T1000 (cell line): ENCODE data around the gene OCIAD2.
"Not testable (repeated sequence)": the region's sequence is repeated elsewhere in the genome, so short reads cannot be mapped to it uniquely, and the experiment has no call there.

Experiments used
- DNase-seq: peaks from one replicate; lab custom pipeline; 2025; ENCODE audit warnings: mixed read lengths; lab: John Stamatoyannopoulos, UW

OCIAD2 gene

GRCh38 chr4:48906206-48907173, at the start of gene OCIAD2:
Gene OCIAD2 (minus strand): TSS chr4:48906774. CDS start chr4:48904549, 2,225 bp downstream.
- DNase-seq: no peak

GRCh38 chr4:48954314-48954713, 47.7 kb upstream of the OCIAD2 start:
- no peak for DNase-seq

DNA sequence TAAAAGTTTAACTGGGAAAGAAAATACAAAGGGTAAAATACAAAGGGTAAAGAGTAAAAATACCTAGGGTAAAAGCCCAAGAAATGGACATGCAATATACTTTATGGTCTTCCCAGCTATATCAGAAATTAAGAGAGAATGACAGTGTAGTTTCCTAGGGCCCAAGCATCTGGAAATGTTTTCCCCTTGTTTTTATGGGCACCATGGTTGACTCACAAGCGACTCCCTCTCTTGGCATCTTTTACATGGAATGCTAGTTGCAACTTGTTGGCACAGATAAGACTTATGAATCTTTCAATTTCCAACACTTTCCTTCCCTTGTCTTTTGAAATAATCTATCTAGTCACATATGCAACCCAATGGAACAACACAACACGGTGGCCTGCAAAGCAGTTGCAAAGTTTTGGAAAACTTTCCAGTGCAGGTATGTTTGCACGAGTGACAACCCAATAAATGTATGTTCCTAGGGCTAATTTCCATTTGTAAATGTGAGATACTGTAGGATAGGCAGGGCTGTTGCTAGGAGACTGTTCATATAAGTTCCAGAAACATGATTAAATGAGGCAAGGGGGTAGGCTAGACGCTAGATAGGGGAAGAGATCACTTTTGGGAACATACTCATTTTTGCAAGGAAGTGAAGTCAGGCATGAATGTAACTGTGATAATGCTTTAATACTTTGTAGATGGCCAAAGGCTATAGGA, 43.1 kb upstream of the OCIAD2 start:
- peak; percentile 16 for DNase-seq

GRCh38 chr4:48949086-48949485, 42.5 kb upstream of the OCIAD2 start:
- no peak for DNase-seq

DNA sequence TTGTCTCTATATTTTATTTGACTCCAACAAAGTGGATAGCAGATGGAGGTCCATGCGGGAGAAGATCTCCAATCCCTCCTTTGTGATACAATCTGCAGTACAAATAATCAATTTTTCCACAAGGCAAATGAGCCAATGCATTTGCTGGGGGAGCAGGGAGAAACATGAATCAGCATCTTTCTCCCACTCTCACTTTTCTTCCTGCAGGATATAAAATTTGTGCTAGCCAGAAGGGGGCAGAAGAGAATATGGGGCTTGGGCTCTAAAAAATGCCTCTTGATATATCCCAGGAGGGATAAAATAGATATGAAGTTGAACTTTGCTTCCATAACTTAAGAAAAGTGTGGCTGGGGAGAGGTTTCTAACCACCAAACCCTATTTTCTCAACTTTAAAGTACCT, 41.2 kb upstream of the OCIAD2 start:
- no peak for DNase-seq

- no peak for DNase-seq
These were observed 39.4 kb upstream of the OCIAD2 start for GRCh38 chr4:48945981-48946380.

DNA sequence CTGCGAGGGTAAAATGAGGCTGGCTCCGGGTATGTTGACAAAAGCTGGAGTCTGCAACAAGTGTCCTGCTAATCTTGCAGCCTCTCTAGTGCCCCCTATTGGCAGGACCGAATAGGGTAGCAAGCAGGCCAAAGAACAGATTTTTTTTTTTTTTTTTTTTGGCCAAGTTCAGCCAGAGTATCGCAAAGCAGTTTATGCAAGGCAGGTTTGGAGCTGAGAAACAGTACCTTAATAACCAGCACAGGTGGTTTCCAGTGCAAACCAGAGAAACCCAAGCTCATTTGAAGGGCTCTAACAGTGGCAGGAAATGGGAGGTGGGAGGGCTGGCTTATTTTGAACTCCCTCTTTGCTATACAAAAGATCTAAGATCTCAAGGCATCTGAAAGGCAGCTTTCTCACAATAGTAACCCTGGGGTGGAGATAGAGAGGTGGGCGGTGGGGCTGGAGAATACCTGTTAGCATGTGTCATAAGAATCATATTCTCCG, 38.2 kb upstream of the OCIAD2 start:
- no peak for DNase-seq

GRCh38 chr4:48944252-48944651, 37.7 kb upstream of the OCIAD2 start:
- peak; percentile 49 for DNase-seq

DNA sequence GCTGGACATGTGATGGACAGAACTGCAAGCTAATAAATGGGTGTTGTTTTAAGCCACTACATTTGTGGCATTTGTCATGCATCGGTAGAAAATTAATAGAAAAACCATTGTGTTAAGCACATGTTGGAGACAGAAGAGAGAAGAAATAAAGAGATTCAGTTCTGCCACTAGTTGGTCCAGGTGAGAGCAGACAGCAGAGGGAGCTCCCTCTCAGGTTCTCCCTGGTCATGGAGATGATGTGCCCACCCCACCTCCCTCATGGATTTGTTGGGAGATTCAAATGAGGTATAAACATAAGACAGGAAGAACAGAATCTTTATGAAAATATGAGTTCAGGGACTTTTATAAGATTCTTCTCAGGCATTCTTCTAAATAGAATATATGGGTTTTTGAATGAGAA, 36.8 kb upstream of the OCIAD2 start:
- no peak for DNase-seq

GRCh38 chr4:48939785-48940184, 33.2 kb upstream of the OCIAD2 start:
- peak; percentile 78 for DNase-seq

GRCh38 chr4:48938831-48939230, 32.3 kb upstream of the OCIAD2 start:
- DNase-seq: no peak

- no peak for DNase-seq
These were observed 30.5 kb upstream of the OCIAD2 start for GRCh38 chr4:48937033-48937432.

DNA sequence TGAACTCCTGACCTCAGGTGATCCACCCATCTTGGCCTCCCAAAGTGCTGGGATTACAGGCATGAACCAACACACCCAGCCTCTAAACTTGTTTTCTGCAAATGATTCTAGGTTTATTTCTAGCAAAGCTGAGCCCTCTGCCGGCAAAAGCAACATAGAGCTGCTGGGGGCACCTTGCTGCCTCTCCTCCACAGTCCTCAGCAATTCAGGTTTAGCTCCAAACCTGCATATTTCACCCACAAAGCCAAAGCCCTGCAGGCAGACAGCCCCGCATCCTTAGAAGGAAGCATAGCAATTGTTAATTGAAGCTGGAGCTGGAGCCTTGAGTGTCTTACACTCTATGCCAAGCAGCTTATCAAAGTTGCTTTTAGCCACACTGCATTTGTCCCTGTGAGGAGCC, 24.9 kb upstream of the OCIAD2 start:
- no peak for DNase-seq

- no peak for DNase-seq
These were observed 24.1 kb upstream of the OCIAD2 start for GRCh38 chr4:48930654-48931053.

GRCh38 chr4:48924416-48924815, 17.8 kb upstream of the OCIAD2 start:
- DNase-seq: no peak

DNA sequence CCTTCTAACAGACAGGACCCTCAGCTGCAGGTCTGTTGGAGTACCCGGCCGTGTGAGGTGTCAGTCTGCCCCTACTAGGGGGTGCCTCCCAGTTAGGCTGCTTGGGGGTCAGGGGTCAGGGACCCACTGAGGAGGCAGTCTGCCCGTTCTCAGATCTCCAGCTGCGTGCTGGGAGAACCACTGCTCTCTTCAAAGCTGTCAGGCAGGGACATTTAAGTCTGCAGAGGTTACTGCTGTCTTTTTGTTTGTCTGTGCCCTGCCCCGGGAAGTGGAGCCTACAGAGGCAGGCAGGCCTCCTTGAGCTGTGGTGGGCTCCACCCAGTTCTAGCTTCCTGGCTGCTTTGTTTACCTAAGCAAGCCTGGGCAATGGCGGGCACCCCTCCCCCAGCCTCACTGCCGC, 16.5 kb upstream of the OCIAD2 start:
- not testable (repeated sequence) for DNase-seq

DNA sequence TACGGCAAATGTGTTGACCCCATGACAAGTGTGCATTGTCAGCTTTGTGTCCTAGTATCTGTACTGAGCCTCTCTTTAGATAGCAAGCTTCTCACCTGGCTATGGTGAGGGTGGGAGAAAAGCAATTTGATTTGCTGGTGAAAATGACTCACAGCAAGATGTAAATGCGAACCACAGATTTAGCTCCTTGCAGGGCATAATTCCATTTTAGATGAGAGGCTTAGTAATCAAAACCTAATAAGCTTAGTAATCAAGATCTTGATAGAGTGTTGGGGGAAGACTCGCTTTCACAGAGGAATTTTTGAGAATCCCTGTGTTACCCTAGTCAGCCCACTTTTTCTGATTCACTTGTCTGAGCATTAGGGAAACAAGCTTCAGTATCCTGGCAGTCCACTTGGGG, 7.7 kb upstream of the OCIAD2 start:
- no peak for DNase-seq

DNA sequence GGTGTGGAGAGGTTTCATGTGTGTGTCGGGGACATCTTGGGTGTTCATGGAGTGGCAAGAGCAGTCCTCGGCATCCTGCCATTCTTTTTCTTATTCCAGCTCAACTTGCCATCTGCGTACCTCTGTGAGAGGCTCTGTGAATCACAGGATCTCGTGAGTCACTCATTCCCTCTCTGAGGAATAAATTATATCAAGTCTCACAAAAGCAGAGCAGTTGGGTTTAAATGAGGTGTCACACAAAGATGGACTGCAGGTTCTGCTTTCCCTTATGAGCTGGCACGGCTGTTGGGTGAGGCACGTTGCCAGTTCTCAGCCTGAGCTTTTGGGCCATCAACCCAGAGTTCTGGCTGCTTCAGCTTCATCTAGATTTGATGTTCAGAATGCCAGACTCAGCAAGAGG, 6.8 kb upstream of the OCIAD2 start:
- DNase-seq: peak; percentile 71

DNA sequence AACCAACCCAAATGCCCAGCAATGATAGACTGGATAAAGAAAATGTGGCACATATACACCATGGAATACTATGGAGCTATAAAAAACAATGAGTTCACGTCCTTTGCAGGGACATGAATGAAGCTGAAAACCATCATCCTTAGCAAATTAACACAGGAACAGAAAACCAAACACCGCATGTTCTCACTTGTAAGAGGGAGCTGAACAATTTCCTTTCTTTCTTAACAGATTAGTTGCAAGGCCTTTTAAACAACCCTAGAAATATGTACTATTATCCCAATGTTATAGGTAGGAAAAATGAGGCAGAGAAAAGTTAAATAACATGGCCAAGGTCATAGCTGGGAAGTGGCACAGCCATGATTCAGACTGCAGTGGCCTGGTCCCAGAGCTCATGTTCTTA, 5.8 kb upstream of the OCIAD2 start:
- no peak for DNase-seq

DNA sequence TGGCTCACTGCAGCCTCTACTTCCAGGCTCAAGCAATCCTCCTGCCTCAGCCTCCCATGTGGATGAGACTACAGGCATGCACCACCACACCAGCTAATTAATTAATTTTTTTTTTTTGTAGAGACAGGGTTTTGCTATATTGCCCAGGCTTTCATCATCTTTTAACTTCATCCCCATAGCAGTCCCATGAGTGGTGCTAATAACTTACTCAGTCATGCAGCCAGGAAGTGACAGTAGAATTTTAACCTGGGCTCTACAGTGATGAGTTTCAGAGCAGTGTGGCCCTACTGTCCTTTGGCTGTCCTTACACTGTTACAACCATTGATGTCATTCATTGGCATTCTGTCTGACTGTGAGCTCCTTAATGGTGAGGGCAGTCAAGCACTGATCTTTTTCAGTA, 3.9 kb upstream of the OCIAD2 start:
- no peak for DNase-seq

DNA sequence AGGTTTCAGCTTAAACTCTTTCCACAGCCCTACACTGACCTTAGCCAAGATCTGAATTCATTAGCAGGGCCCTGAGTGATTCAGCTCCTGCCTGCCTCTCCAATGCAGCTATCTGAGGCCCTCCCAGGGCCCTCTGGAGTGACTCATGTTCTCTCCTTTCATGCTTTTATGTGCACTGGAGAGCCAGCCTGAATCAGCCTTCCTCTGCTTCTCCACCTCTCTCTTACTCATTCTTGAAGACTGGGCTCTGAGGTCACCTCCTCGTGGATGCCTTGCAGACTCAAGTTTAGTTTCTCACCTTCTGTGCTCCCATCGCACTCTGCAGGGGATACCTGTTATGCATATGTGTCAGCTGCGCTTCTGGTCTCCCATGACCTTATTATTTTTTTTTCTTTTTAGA, 3.1 kb upstream of the OCIAD2 start:
- DNase-seq: peak; percentile 93

DNA sequence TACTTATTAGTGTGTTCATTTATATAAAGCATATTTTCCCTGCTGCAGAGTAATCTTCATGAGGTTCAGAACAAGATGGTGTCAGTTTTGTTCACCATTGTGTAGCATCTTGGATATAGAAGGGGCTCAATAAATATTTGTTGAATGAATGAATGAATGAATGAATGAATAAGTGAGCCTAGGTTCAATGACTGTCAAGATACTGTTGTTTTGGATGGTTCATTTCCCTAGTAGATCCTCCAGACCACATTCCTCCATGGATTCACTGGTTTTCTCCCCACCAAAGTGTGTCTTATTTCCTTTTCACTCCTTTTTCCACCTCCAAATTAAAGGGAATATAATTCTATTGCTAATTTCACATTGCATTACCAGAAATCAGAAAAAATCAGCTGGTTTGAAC, 2.1 kb upstream of the OCIAD2 start:
- DNase-seq: no peak
